Thoracic aorta (tissue), 2 donors: ENCODE data around the gene LRCH1. TPM values are rescaled to one million over a fixed set of nuclear protein-coding genes. Genes with fewer than 3 reads are reported as not detected.

ENCODE experiments used
- ATAC-seq: fragments of 150-250 bp; one replicate; pipeline ENCODE4 v1.8.0; 2017; ENCODE audit warnings: low read depth; ENCODE audit not compliant: insufficient number of reproducible peaks, low FRiP score
- DNase-seq: peaks from one replicate; pipeline ENCODE4 v3.0.0-alpha.2; 2020; ENCODE audit warnings: low spot score
- H3K27ac ChIP-seq, 2 donors: fragments of 200-600 bp; sonication (generic); 1 replicate in 1 of 2; 2 replicates in 1 of 2; pipeline ENCODE4 v1.5.1; 2016; ENCODE audit warnings: mild to moderate bottlenecking in 2 of 2, moderate library complexity in 2 of 2
- H3K27me3 ChIP-seq: fragments of 200-600 bp; sonication (generic); replicated peaks from 2 replicates; pipeline ENCODE4 v1.6.0; 2016; ENCODE audit warnings: mild to moderate bottlenecking; ENCODE audit not compliant: insufficient read depth
- H3K36me3 ChIP-seq: fragments of 200-600 bp; sonication (generic); one replicate; pipeline ENCODE4 v1.5.1; 2016
- H3K4me1 ChIP-seq, 2 donors: fragments of 200-600 bp; sonication (generic); 1 replicate in 1 of 2; 2 replicates in 1 of 2; pipeline versions ENCODE4 v1.5.1 to v1.6.0; 2016; ENCODE audit warnings: low read depth in 2 of 2, mild to moderate bottlenecking in 1 of 2; ENCODE audit not compliant: control insufficient read depth in 1 of 2
- H3K4me3 ChIP-seq: fragments of 200-600 bp; sonication (generic); 2 replicates; pipeline ENCODE4 v1.5.1; 2016; ENCODE audit warnings: mild to moderate bottlenecking
- H3K9me3 ChIP-seq: fragments of 200-600 bp; sonication (generic); 2 replicates; pipeline ENCODE4 v1.5.1; 2016
- CTCF ChIP-seq: fragments of 200-600 bp; sonication (generic); IDR thresholded peaks from one replicate; pipeline ENCODE4 v1.5.1; 2019; ENCODE audit warnings: antibody characterized with exemption
- total RNA-seq, 2 donors: library from RNA; depleted of rRNA; stranded (reverse); fragments of >200 nt; gene quantifications; one replicate each; pipeline versions ENCODE4 v1.1.0 to v1.2.3, GENCODE V29; 2016

Gene LRCH1
- total RNA-seq, 2 donors from 2014 or later: 29.4 to 38.9 TPM

- no peak for TF ChIP-seq CTCF
- peak within 1 kb of the TSS; percentile 90 for H3K4me3 ChIP-seq
- H3K4me1 ChIP-seq: peaks cover 27 to 45% of the 10 kb centered on the region in 2 donors
Measured at GRCh38 chr13:46796515-46797474, 243.8 kb downstream of the LRCH1 start, which contains the start of gene ESD. Gene ESD (minus strand): TSS chr13:46797161. CDS start chr13:46791413, 5,748 bp downstream.

GRCh38 chr13:46797501-46798237 is 244.7 kb downstream of the LRCH1 start:
- DNase-seq: no peak
- no peak for ATAC-seq
- H3K9me3 ChIP-seq: no peaks in the 10 kb centered on the region
- peaks cover 27 to 47% of the 10 kb centered on the region in 2 donors for H3K4me1 ChIP-seq
- H3K27me3 ChIP-seq: no peaks in the 10 kb centered on the region
- peak overlapping the region; percentile 90 for H3K4me3 ChIP-seq
- peak overlapping the region; percentile 92 to 93 for H3K27ac ChIP-seq
- no peaks in the 10 kb centered on the region for H3K36me3 ChIP-seq
- TF ChIP-seq CTCF: no peak

More at GRCh38 chr13:46796515-46797474, 243.8 kb downstream of the LRCH1 start, which contains the start of gene ESD:
- peak; percentile 96 for ATAC-seq
- Histone ChIP-seq H3K27me3 (no peaks in the 10 kb centered on the region), H3K27ac (peak within 1 kb of the TSS; percentile 92 to 93), H3K36me3 (no peaks in the 10 kb centered on the region), H3K9me3 (no peaks in the 10 kb centered on the region)
- DNase-seq: peak; percentile 93

GRCh38 chr13:46799139-46799538 is 246.2 kb downstream of the LRCH1 start:
- ATAC-seq: no peak
- no peak overlapping the region for H3K27ac ChIP-seq

GRCh38 chr13:46801858-46802257 is 248.9 kb downstream of the LRCH1 start:
- Histone ChIP-seq H3K27me3 (no peaks in the 10 kb centered on the region), H3K27ac (no peak overlapping the region), H3K36me3 (no peaks in the 10 kb centered on the region), H3K4me3 (no peak overlapping the region), H3K9me3 (no peaks in the 10 kb centered on the region), H3K4me1 (peaks cover 6 to 16% of the 10 kb centered on the region in 2 donors)
- no peak for TF ChIP-seq CTCF
- ATAC-seq: no peak
- no peak for DNase-seq

More at GRCh38 chr13:46799139-46799538, 246.2 kb downstream of the LRCH1 start:
- no peak overlapping the region for H3K4me3 ChIP-seq
- no peaks in the 10 kb centered on the region for H3K9me3 ChIP-seq
- H3K27me3 ChIP-seq: no peaks in the 10 kb centered on the region
- no peaks in the 10 kb centered on the region for H3K36me3 ChIP-seq
- TF ChIP-seq CTCF: no peak
- peaks cover 24 to 38% of the 10 kb centered on the region in 2 donors for H3K4me1 ChIP-seq
- no peak for DNase-seq

Other genes starting within 250 kb of the LRCH1 start
- 10 to 100 TPM in 1 of 2 donors, 1 to 10 TPM in 1; 7.3 to 14.0 TPM for gene RUBCNL, start 165.9 kb upstream of the LRCH1 start, total RNA-seq
- 100 to 1,000 TPM; 114 to 119 TPM for gene ESD, start 244.0 kb downstream of the LRCH1 start, total RNA-seq